GM23338 (cell line): ENCODE data around the gene SLC22A14.

Source experiments
- CREB1 ChIP-seq: fragments of 250-450 bp; sonication (Bioruptor Pico); IDR thresholded peaks from 2 replicates; pipeline ENCODE4 v1.5.0; 2020; ENCODE audit warnings: low read depth, mild to moderate bottlenecking, moderate library complexity
- CTCF ChIP-seq, 2 experiments: fragments of 200-600 bp in 1 of 2; sonication (generic) in 1 of 2; conservative IDR thresholded peaks; 2 replicates each; pipeline versions ENCODE4 v1.5.1 to v1.6.1; 2016 to 2017; ENCODE audit warnings: antibody characterized with exemption in 2 of 2, low read depth in 2 of 2, mild to moderate bottlenecking in 2 of 2, moderate library complexity in 1 of 2
- EZH2 ChIP-seq: fragments of 200-600 bp; sonication (generic); IDR thresholded peaks from one replicate; pipeline ENCODE4 v1.8.0; 2017; ENCODE audit warnings: antibody characterized with exemption, mild to moderate bottlenecking, low read depth; ENCODE audit not compliant: unreplicated experiment
- EZH2phosphoT487 ChIP-seq: fragments of 200-600 bp; sonication (generic); IDR thresholded peaks from one replicate; pipeline ENCODE4 v1.8.1; 2018; ENCODE audit warnings: antibody characterized with exemption; ENCODE audit not compliant: unreplicated experiment
- REST ChIP-seq: IDR thresholded peaks from one replicate; pipeline ENCODE4 v1.6.1; 2018; ENCODE audit warnings: antibody characterized with exemption; ENCODE audit not compliant: unreplicated experiment

- TF ChIP-seq EZH2 (no peak), EZH2phosphoT487 (no peak), CTCF (conservative IDR thresholded peaks at IDR 0.05; ENCODE audit: low read depth in 2 of 2) (no peak), REST (no peak), CREB1 (CRISPR knock-in tag) (no peak)
Observed at GRCh38 chr3:38337703-38338102, 55.6 kb downstream of the SLC22A14 start.
